ENCODE results near the gene CST11. TPM values are rescaled to one million over a fixed set of nuclear protein-coding genes. Genes with fewer than 3 reads are reported as not detected.
"Not testable (repeated sequence)": the region's sequence is repeated elsewhere in the genome, so short reads cannot be mapped to it uniquely, and the experiment has no call there.

Gene CST11
- total RNA-seq, 1 experiment from 2014 or later = not detected

- not testable (repeated sequence) for H3K27me3 ChIP-seq (replicated peaks); H3K4me1 ChIP-seq (replicated peaks); DNase-seq (ENCODE audit: low read depth in 1 of 2, low spot score in 2 of 2); H3K27ac ChIP-seq; H3K4me3 ChIP-seq; H3K36me3 ChIP-seq; H3K9me3 ChIP-seq (replicated peaks)
These were observed 20.6 kb upstream of the CST11 start for GRCh38 chr20:23473293-23473692.

GRCh38 chr20:23472306-23472705 is 19.6 kb upstream of the CST11 start:
- not testable (repeated sequence) for H3K27ac ChIP-seq; H3K36me3 ChIP-seq; H3K4me3 ChIP-seq; H3K9me3 ChIP-seq (replicated peaks); H3K27me3 ChIP-seq (replicated peaks); H3K4me1 ChIP-seq (replicated peaks); DNase-seq (ENCODE audit: low read depth in 1 of 2, low spot score in 2 of 2)

GRCh38 chr20:23466961-23467360 is 14.3 kb upstream of the CST11 start:
- DNase-seq (ENCODE audit: low read depth in 1 of 2, low spot score in 2 of 2); H3K4me1 ChIP-seq (replicated peaks); H3K36me3 ChIP-seq; H3K27me3 ChIP-seq (replicated peaks); H3K4me3 ChIP-seq; H3K27ac ChIP-seq; H3K9me3 ChIP-seq (replicated peaks): not testable (repeated sequence)

GRCh38 chr20:23461180-23461579 is 8.5 kb upstream of the CST11 start:
- Histone ChIP-seq H3K27ac (no peak overlapping the region), H3K4me1 (replicated peaks) (no peaks in the 10 kb centered on the region), H3K4me3 (no peak overlapping the region), H3K27me3 (replicated peaks) (no peaks in the 10 kb centered on the region), H3K36me3 (no peaks in the 10 kb centered on the region), H3K9me3 (replicated peaks) (no peaks in the 10 kb centered on the region)
- DNase-seq (ENCODE audit: low read depth in 1 of 2, low spot score in 2 of 2) = no peak

- DNase-seq (ENCODE audit: low read depth in 1 of 2, low spot score in 2 of 2) = no peak
- H3K9me3 ChIP-seq (replicated peaks) = no peaks in the 10 kb centered on the region
- H3K27me3 ChIP-seq (replicated peaks) = no peaks in the 10 kb centered on the region
- no peaks in the 10 kb centered on the region for H3K36me3 ChIP-seq
- no peaks in the 10 kb centered on the region for H3K4me1 ChIP-seq (replicated peaks)
- H3K4me3 ChIP-seq = no peak overlapping the region
- no peak overlapping the region for H3K27ac ChIP-seq
These were observed 6.9 kb upstream of the CST11 start for GRCh38 chr20:23459461-23460150.

- H3K27me3 ChIP-seq (replicated peaks) = no peaks in the 10 kb centered on the region
- no peak overlapping the region for H3K4me3 ChIP-seq
- H3K27ac ChIP-seq = no peak overlapping the region
- H3K9me3 ChIP-seq (replicated peaks) = no peaks in the 10 kb centered on the region
- DNase-seq (ENCODE audit: low read depth in 1 of 2, low spot score in 2 of 2) = no peak
- H3K36me3 ChIP-seq = no peaks in the 10 kb centered on the region
- no peaks in the 10 kb centered on the region for H3K4me1 ChIP-seq (replicated peaks)
These were observed 4.2 kb upstream of the CST11 start for GRCh38 chr20:23456873-23457272.

- no peaks in the 10 kb centered on the region for H3K9me3 ChIP-seq (replicated peaks)
- H3K36me3 ChIP-seq = no peaks in the 10 kb centered on the region
- H3K4me3 ChIP-seq = no peak overlapping the region
- H3K27ac ChIP-seq = no peak overlapping the region
- no peak for DNase-seq (ENCODE audit: low read depth in 1 of 2, low spot score in 2 of 2)
- H3K4me1 ChIP-seq (replicated peaks) = no peaks in the 10 kb centered on the region
- H3K27me3 ChIP-seq (replicated peaks) = no peaks in the 10 kb centered on the region
These were observed 3.7 kb upstream of the CST11 start for GRCh38 chr20:23456409-23456808.

- Histone ChIP-seq H3K27me3 (replicated peaks) (no peaks in the 10 kb centered on the region), H3K27ac (no peak overlapping the region), H3K4me3 (no peak overlapping the region), H3K9me3 (replicated peaks) (no peaks in the 10 kb centered on the region), H3K36me3 (no peaks in the 10 kb centered on the region), H3K4me1 (replicated peaks) (no peaks in the 10 kb centered on the region)
- no peak for DNase-seq (ENCODE audit: low read depth in 1 of 2, low spot score in 2 of 2)
These were observed 3.0 kb upstream of the CST11 start for GRCh38 chr20:23455639-23456038.

GRCh38 chr20:23454816-23455215 is 2.1 kb upstream of the CST11 start:
- H3K27me3 ChIP-seq (replicated peaks) = 0 out of 2 replicates have a peak, but pooled peaks cover 3% of the 10 kb centered on the region
- H3K4me3 ChIP-seq = no peak overlapping the region
- H3K27ac ChIP-seq = no peak overlapping the region
- H3K36me3 ChIP-seq = no peaks in the 10 kb centered on the region
- no peak for DNase-seq (ENCODE audit: low read depth in 1 of 2, low spot score in 2 of 2)
- no peaks in the 10 kb centered on the region for H3K9me3 ChIP-seq (replicated peaks)
- H3K4me1 ChIP-seq (replicated peaks) = no peaks in the 10 kb centered on the region

GRCh38 chr20:23453549-23454543 is 1.2 kb upstream of the CST11 start:
- Histone ChIP-seq H3K9me3 (replicated peaks) (no peaks in the 10 kb centered on the region), H3K27me3 (replicated peaks) (0 out of 2 replicates have a peak, but pooled peaks cover 3% of the 10 kb centered on the region), H3K36me3 (no peaks in the 10 kb centered on the region), H3K27ac (no peak overlapping the region), H3K4me1 (replicated peaks) (no peaks in the 10 kb centered on the region), H3K4me3 (no peak overlapping the region)
- peak in 1 of 2 experiments; percentile 22 for DNase-seq (ENCODE audit: low read depth in 1 of 2, low spot score in 2 of 2)

- no peak for DNase-seq (ENCODE audit: low read depth in 1 of 2, low spot score in 2 of 2)
- Histone ChIP-seq H3K36me3 (no peaks in the 10 kb centered on the region), H3K4me3 (no peak overlapping the region), H3K9me3 (replicated peaks) (no peaks in the 10 kb centered on the region), H3K27me3 (replicated peaks) (0 out of 2 replicates have a peak, but pooled peaks cover 3% of the 10 kb centered on the region), H3K27ac (no peak overlapping the region), H3K4me1 (replicated peaks) (no peaks in the 10 kb centered on the region)
These were observed 654 bp downstream of the CST11 start for GRCh38 chr20:23451956-23452487.

GRCh38 chr20:23450877-23451276 is 1.8 kb downstream of the CST11 start:
- Histone ChIP-seq H3K27me3 (replicated peaks) (0 out of 2 replicates have a peak, but pooled peaks cover 3% of the 10 kb centered on the region), H3K4me1 (replicated peaks) (peaks cover 7% of the 10 kb centered on the region), H3K4me3 (no peak overlapping the region), H3K36me3 (no peaks in the 10 kb centered on the region), H3K9me3 (replicated peaks) (no peaks in the 10 kb centered on the region), H3K27ac (no peak overlapping the region)
- no peak for DNase-seq (ENCODE audit: low read depth in 1 of 2, low spot score in 2 of 2)

GRCh38 chr20:23449421-23449820 is 3.3 kb downstream of the CST11 start:
- peaks cover 9% of the 10 kb centered on the region for H3K4me1 ChIP-seq (replicated peaks)
- H3K36me3 ChIP-seq = no peaks in the 10 kb centered on the region
- H3K4me3 ChIP-seq = no peak overlapping the region
- H3K27me3 ChIP-seq (replicated peaks) = 0 out of 2 replicates have a peak, but pooled peaks cover 3% of the 10 kb centered on the region
- no peaks in the 10 kb centered on the region for H3K9me3 ChIP-seq (replicated peaks)
- DNase-seq (ENCODE audit: low read depth in 1 of 2, low spot score in 2 of 2) = peak in 1 of 2 experiments; percentile 25
- no peak overlapping the region for H3K27ac ChIP-seq

- no peak for DNase-seq (ENCODE audit: low read depth in 1 of 2, low spot score in 2 of 2)
- no peaks in the 10 kb centered on the region for H3K9me3 ChIP-seq (replicated peaks)
- H3K4me1 ChIP-seq (replicated peaks) = peaks cover 9% of the 10 kb centered on the region
- no peak overlapping the region for H3K27ac ChIP-seq
- H3K4me3 ChIP-seq = no peak overlapping the region
- no peaks in the 10 kb centered on the region for H3K36me3 ChIP-seq
- 0 out of 2 replicates have a peak, but pooled peaks cover 3% of the 10 kb centered on the region for H3K27me3 ChIP-seq (replicated peaks)
These were observed 4.5 kb downstream of the CST11 start for GRCh38 chr20:23448167-23448566.

Measured in SJSA1 (cell line).